HEK293 (cell line): ENCODE data around the gene CASS4.

Experiments
- CTCF ChIA-PET: fragments of 350-600 bp; formaldehyde crosslinking; extraction: SDS; loops from one replicate; lab custom pipeline; 2021; ENCODE audit warnings: antibody characterized with exemption; lab: Yijun Ruan, JAX
- POLR2A ChIA-PET: fragments of 300-600 bp; formaldehyde crosslinking; extraction: SDS; loops from one replicate; lab custom pipeline; 2020; ENCODE audit warnings: antibody characterized with exemption, inconsistent platforms; lab: Yijun Ruan, JAX
- H3K27ac ChIP-seq: fragments of 200-500 bp; sonication (Bioruptor generic); 2 replicates; pipeline ENCODE4 v1.5.1; 2014; ENCODE audit warnings: low read depth, low read length, control low read depth, inconsistent platforms; ENCODE audit errors: extremely low read depth
- H3K36me3 ChIP-seq, 2 experiments: fragments of 200-500 bp in 1 of 2; sonication (Bioruptor generic) in 1 of 2; 1 replicate in 1 of 2; 2 replicates in 1 of 2; pipeline ENCODE4 v1.5.1; 2014 to 2017; ENCODE audit warnings: inconsistent platforms in 2 of 2, low read length in 2 of 2; ENCODE audit not compliant: control insufficient read depth in 2 of 2, insufficient read depth in 1 of 2
- H3K4me1 ChIP-seq: fragments of 200-500 bp; sonication (Bioruptor generic); 2 replicates; pipeline ENCODE4 v1.5.1; 2014; ENCODE audit warnings: mild to moderate bottlenecking, low read length, inconsistent platforms; ENCODE audit not compliant: control insufficient read depth, insufficient read depth
- H3K4me3 ChIP-seq: 2 replicates; pipeline ENCODE4 v1.5.1; 2011; ENCODE audit warnings: low read depth, mild to moderate bottlenecking, control low read depth, low read length, moderate library complexity
- H3K9me3 ChIP-seq: fragments of 200-500 bp; sonication (Bioruptor generic); 2 replicates; pipeline ENCODE4 v1.5.1; 2014; ENCODE audit warnings: low read depth, low read length, inconsistent platforms; ENCODE audit not compliant: control insufficient read depth, insufficient read depth
- EGR2 ChIP-seq: fragments of 450-650 bp; formaldehyde crosslinking; IDR thresholded peaks from 2 replicates; pipeline ENCODE4 v1.5.1; 2016; ENCODE audit warnings: low read depth, missing biosample characterization, missing genetic modification characterization
- HOXD13 ChIP-seq: sonication (generic); formaldehyde crosslinking; IDR thresholded peaks from 2 replicates; pipeline ENCODE4 v1.8.0; 2022; ENCODE audit warnings: missing genetic modification reagents, borderline replicate concordance
- PRDM1 ChIP-seq: fragments of 450-650 bp; formaldehyde crosslinking; IDR thresholded peaks from 2 replicates; pipeline ENCODE4; 2016; ENCODE audit warnings: missing biosample characterization, missing genetic modification characterization
- SCRT2 ChIP-seq: fragments of 450-650 bp; formaldehyde crosslinking; IDR thresholded peaks from 2 replicates; pipeline ENCODE4 v1.5.1; 2016; ENCODE audit warnings: missing biosample characterization, missing genetic modification characterization
- TCF7L2 ChIP-seq: IDR thresholded peaks from 2 replicates; pipeline ENCODE4 v1.6.1; 2011; ENCODE audit warnings: low read depth, mild to moderate bottlenecking, inconsistent platforms, low read length, moderate library complexity, borderline replicate concordance
- ZBTB11 ChIP-seq: fragments of 450-650 bp; formaldehyde crosslinking; conservative IDR thresholded peaks from 2 replicates; pipeline ENCODE4 v1.5.1; 2016; ENCODE audit warnings: low read depth, missing biosample characterization, missing genetic modification characterization
- ZBTB44 ChIP-seq: fragments of 450-650 bp; IDR thresholded peaks from 2 replicates; pipeline ENCODE4 v1.5.1; 2018; ENCODE audit warnings: missing biosample characterization, mild to moderate bottlenecking, missing genetic modification characterization
- ZBTB7A ChIP-seq: fragments of 450-650 bp; formaldehyde crosslinking; IDR thresholded peaks from 2 replicates; pipeline ENCODE4 v1.5.1; 2016; ENCODE audit warnings: low read depth, missing biosample characterization, missing genetic modification characterization
- ZEB2 ChIP-seq: fragments of 450-650 bp; formaldehyde crosslinking; IDR thresholded peaks from 2 replicates; pipeline ENCODE4 v1.5.1; 2016; ENCODE audit warnings: missing biosample characterization, missing genetic modification characterization
- ZFHX2 ChIP-seq: fragments of 450-650 bp; formaldehyde crosslinking; conservative IDR thresholded peaks from 2 replicates; pipeline ENCODE4 v1.5.1; 2016; ENCODE audit warnings: missing biosample characterization, missing genetic modification characterization
- ZNF114 ChIP-seq: fragments of 450-650 bp; formaldehyde crosslinking; IDR thresholded peaks from 2 replicates; pipeline ENCODE4 v1.5.0; 2017; ENCODE audit warnings: missing biosample characterization, missing genetic modification characterization
- ZNF132 ChIP-seq: fragments of 450-650 bp; formaldehyde crosslinking; IDR thresholded peaks from 2 replicates; pipeline ENCODE4 v1.5.1; 2017; ENCODE audit warnings: missing biosample characterization, missing genetic modification characterization, borderline replicate concordance
- ZNF18 ChIP-seq: fragments of 450-650 bp; formaldehyde crosslinking; IDR thresholded peaks from 2 replicates; pipeline ENCODE4 v1.5.1; 2016; ENCODE audit warnings: missing biosample characterization, missing genetic modification characterization
- ZNF324 ChIP-seq: fragments of 450-650 bp; formaldehyde crosslinking; IDR thresholded peaks from 2 replicates; pipeline ENCODE4 v1.5.1; 2016; ENCODE audit warnings: missing biosample characterization, missing genetic modification characterization
- ZNF354C ChIP-seq: fragments of 450-650 bp; formaldehyde crosslinking; IDR thresholded peaks from 2 replicates; pipeline ENCODE4 v1.5.1; 2016; ENCODE audit warnings: missing biosample characterization, missing genetic modification characterization, low read depth, borderline replicate concordance
- ZNF548 ChIP-seq: fragments of 450-650 bp; formaldehyde crosslinking; IDR thresholded peaks from 2 replicates; pipeline ENCODE4 v1.5.1; 2016; ENCODE audit warnings: missing biosample characterization, missing genetic modification characterization
- ZNF837 ChIP-seq: fragments of 450-650 bp; formaldehyde crosslinking; IDR thresholded peaks from 2 replicates; pipeline ENCODE4 v1.5.1; 2016; ENCODE audit warnings: missing biosample characterization, missing genetic modification characterization
- ZSCAN30 ChIP-seq: fragments of 450-650 bp; IDR thresholded peaks from 2 replicates; pipeline ENCODE4 v1.5.1; 2018; ENCODE audit warnings: missing biosample characterization, mild to moderate bottlenecking, missing genetic modification characterization, moderate library complexity
- TF ChIP-seq, protein P1 (sequence below): fragments of 450-650 bp; formaldehyde crosslinking; IDR thresholded peaks from 2 replicates; pipeline ENCODE4; 2016; ENCODE audit warnings: missing biosample characterization, missing genetic modification characterization

The CASS4 gene

GRCh38 chr20:56426926-56427325 is 14.9 kb downstream of the CASS4 start:
- Histone ChIP-seq H3K4me1 (no peaks in the 10 kb centered on the region), H3K36me3 (no peaks in the 10 kb centered on the region), H3K4me3 (no peak overlapping the region), H3K27ac (no peak overlapping the region), H3K9me3 (no peaks in the 10 kb centered on the region)
- no peak for TF ChIP-seq ZEB2 (tag by site-specific recombination)
- ChIA-PET CTCF (no interaction called here), POLR2A (no interaction called here)

DNA sequence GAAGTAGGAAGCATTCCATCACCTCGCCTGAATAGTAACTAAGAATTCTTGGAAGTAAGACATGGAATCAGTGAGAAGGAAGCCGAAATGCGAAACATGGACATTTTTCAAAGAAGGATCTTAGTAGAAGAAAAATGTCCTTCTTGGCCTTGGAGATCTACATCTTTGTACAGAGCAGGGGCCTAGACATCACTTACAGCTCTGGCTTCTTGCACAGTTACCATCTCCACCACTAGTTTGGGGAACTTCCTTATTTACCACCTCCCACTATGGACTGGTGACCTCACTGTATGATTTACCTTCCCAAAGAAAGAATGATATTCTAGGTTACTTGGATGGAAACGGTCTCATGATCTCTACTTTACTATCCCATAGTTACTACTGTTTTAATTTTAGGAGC is 15.7 kb downstream of the CASS4 start:
- H3K9me3 ChIP-seq = no peaks in the 10 kb centered on the region
- ChIA-PET CTCF (interaction anchor here (0.6 to 0.7 kb wide), 2 partner anchors 10 kb away, joined by 3 to 6 read pairs; no protein-coding TSS in a partner anchor), POLR2A (no interaction called here)
- no peaks in the 10 kb centered on the region for H3K36me3 ChIP-seq
- TF ChIP-seq ZNF354C (no peak), ZSCAN30 (tag by site-specific recombination) (no peak), SCRT2 (no peak)
- H3K4me3 ChIP-seq = no peak overlapping the region
- no peak overlapping the region for H3K27ac ChIP-seq
- no peaks in the 10 kb centered on the region for H3K4me1 ChIP-seq

DNA sequence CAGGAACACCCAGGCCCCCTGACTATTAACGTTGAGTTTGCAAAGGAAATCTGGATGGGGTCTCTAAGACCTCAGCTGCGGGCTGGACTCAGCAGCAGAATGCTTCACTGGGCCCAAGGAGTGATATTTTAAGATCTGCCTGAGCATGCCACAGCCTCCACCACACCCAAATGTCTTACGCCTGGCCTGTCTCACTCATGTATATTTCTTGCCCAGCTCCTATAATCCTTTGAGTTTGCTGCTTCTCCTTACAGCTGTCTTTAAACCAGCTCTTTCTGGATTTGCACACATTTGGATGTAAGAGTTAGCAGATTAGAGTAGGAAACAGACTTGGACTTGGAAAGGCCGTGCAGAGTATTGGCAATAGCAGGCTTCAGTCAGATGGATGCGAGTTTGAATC is 16.4 kb downstream of the CASS4 start:
- H3K36me3 ChIP-seq = no peaks in the 10 kb centered on the region
- no peak overlapping the region for H3K27ac ChIP-seq
- TF ChIP-seq PRDM1 = no peak
- no peak for TF ChIP-seq ZFHX2
- TF ChIP-seq ZNF132 (tag by site-specific recombination) = no peak
- no peak for TF ChIP-seq EGR2
- no peak for TF ChIP-seq TCF7L2
- TF ChIP-seq, protein P1, sequence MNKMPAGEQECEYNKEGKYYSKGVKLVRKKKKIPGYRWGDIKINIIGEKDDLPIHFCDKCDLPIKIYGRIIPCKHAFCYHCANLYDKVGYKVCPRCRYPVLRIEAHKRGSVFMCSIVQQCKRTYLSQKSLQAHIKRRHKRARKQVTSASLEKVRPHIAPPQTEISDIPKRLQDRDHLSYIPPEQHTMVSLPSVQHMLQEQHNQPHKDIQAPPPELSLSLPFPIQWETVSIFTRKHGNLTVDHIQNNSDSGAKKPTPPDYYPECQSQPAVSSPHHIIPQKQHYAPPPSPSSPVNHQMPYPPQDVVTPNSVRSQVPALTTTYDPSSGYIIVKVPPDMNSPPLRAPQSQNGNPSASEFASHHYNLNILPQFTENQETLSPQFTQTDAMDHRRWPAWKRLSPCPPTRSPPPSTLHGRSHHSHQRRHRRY (tag by site-specific recombination) = no peak
- TF ChIP-seq ZNF18 (tag by site-specific recombination) = no peak
- TF ChIP-seq ZBTB11 (tag by site-specific recombination) = no peak
- no peak for TF ChIP-seq ZBTB7A (tag by site-specific recombination)
- TF ChIP-seq ZNF837 (tag by site-specific recombination) = no peak
- TF ChIP-seq ZBTB44 (tag by site-specific recombination) = no peak
- TF ChIP-seq ZNF548 (tag by site-specific recombination) = no peak
- no peak for TF ChIP-seq ZNF324 (tag by site-specific recombination)
- no peak for TF ChIP-seq ZNF114 (tag by site-specific recombination)
- TF ChIP-seq HOXD13 (CRISPR knock-in tag) = no peak
- ChIA-PET CTCF (interaction anchor here (0.6 to 0.7 kb wide), 2 partner anchors 11 to 720 kb away, joined by 3 to 6 read pairs; no protein-coding TSS in a partner anchor), POLR2A (no interaction called here)
- no peaks in the 10 kb centered on the region for H3K9me3 ChIP-seq
- no peak overlapping the region for H3K4me3 ChIP-seq
- H3K4me1 ChIP-seq = no peaks in the 10 kb centered on the region
